Measurements from ENCODE around the gene CXCL8.

GRCh38 chr4:73740353-73740778 is at the start of gene CXCL8:
- TF ChIP-seq CTCF (conservative IDR thresholded peaks at IDR 0.05; ENCODE audit: low read depth, low read length) (no peak), EZH2phosphoT487 (IDR thresholded peaks at IDR 0.05; ENCODE audit: borderline replicate concordance, low read length) (no peak)
